Measurements from ENCODE around the gene AXIN2. TPM values are rescaled to one million over a fixed set of nuclear protein-coding genes. Genes with fewer than 3 reads are reported as not detected.

AXIN2 gene
- total RNA-seq, 4 donors from 2014 or later = 8.2 to 65.1 (median 42.0) TPM

GRCh38 chr17:65519462-65519861 is 42.0 kb downstream of the AXIN2 start:
- Histone ChIP-seq H3K27me3 (no peaks in the 10 kb centered on the region), H3K9me3 (no peaks in the 10 kb centered on the region), H3K4me1 (peaks cover 0 to 6% of the 10 kb centered on the region in 2 donors), H3K36me3 (no peaks in the 10 kb centered on the region), H3K4me3 (no peak overlapping the region), H3K27ac (no peak overlapping the region)
- DNase-seq = no peak
- no peak for TF ChIP-seq POLR2A (IDR thresholded peaks at IDR 0.05)
- no peak for TF ChIP-seq CTCF (IDR thresholded peaks at IDR 0.05)
- intact Hi-C loops (cut with DNase I; ENCODE audit: low total_unique reads) = no loop called here

DNA sequence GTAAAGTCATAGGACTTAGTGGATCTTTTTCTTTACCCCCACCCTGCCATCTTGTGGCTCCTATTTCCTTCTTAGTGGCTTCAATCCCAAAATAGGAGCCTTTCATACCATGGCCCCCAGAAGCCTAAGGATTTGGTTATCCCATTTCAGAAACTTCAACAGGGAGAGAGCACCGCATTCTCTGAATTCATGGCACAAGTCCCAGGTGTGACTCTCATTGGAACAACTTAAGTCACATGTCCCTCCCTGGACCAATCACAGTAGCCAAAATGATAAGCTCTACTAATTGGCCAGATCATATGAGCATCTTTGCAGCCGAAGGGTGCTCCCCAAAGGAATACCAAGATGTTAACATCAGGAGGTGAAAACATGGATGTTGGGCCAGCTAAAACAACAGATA is 43.2 kb downstream of the AXIN2 start:
- DNase-seq = no peak
- Histone ChIP-seq H3K9me3 (no peaks in the 10 kb centered on the region), H3K4me3 (no peak overlapping the region), H3K27ac (no peak overlapping the region), H3K4me1 (peaks cover 0 to 6% of the 10 kb centered on the region in 2 donors), H3K27me3 (no peaks in the 10 kb centered on the region), H3K36me3 (no peaks in the 10 kb centered on the region)
- TF ChIP-seq CTCF (IDR thresholded peaks at IDR 0.05) (no peak), POLR2A (IDR thresholded peaks at IDR 0.05) (no peak)
- intact Hi-C loops (cut with DNase I; ENCODE audit: low total_unique reads) = no loop called here

GRCh38 chr17:65515959-65516948 is 45.2 kb downstream of the AXIN2 start:
- Histone ChIP-seq H3K27ac (peak overlapping the region; percentile 17 to 57), H3K9me3 (no peaks in the 10 kb centered on the region), H3K4me3 (no peak overlapping the region), H3K27me3 (no peaks in the 10 kb centered on the region), H3K4me1 (peaks cover 0 to 6% of the 10 kb centered on the region in 2 donors), H3K36me3 (no peaks in the 10 kb centered on the region)
- DNase-seq = no peak
- intact Hi-C loops (cut with DNase I; ENCODE audit: low total_unique reads) = no loop called here
- TF ChIP-seq POLR2A (IDR thresholded peaks at IDR 0.05) = no peak
- no peak for TF ChIP-seq CTCF (IDR thresholded peaks at IDR 0.05)

GRCh38 chr17:65515512-65515911 is 45.9 kb downstream of the AXIN2 start:
- H3K27me3 ChIP-seq = no peaks in the 10 kb centered on the region
- no peak overlapping the region for H3K4me3 ChIP-seq
- H3K36me3 ChIP-seq = no peaks in the 10 kb centered on the region
- no peaks in the 10 kb centered on the region for H3K9me3 ChIP-seq
- DNase-seq = no peak
- TF ChIP-seq CTCF (IDR thresholded peaks at IDR 0.05) (no peak), POLR2A (IDR thresholded peaks at IDR 0.05) (no peak)
- peaks cover 0 to 6% of the 10 kb centered on the region in 2 donors for H3K4me1 ChIP-seq
- peak overlapping the region in 1 of 2 donors; percentile 57 for H3K27ac ChIP-seq
- intact Hi-C loops (cut with DNase I; ENCODE audit: low total_unique reads) = no loop called here

- TF ChIP-seq POLR2A (IDR thresholded peaks at IDR 0.05) (no peak), CTCF (IDR thresholded peaks at IDR 0.05) (no peak)
- peaks cover 0 to 6% of the 10 kb centered on the region in 2 donors for H3K4me1 ChIP-seq
- no peaks in the 10 kb centered on the region for H3K27me3 ChIP-seq
- intact Hi-C loops (cut with DNase I; ENCODE audit: low total_unique reads) = no loop called here
- no peak overlapping the region for H3K4me3 ChIP-seq
- H3K27ac ChIP-seq = no peak overlapping the region
- H3K9me3 ChIP-seq = no peaks in the 10 kb centered on the region
- no peak for DNase-seq
- no peaks in the 10 kb centered on the region for H3K36me3 ChIP-seq
Observed at GRCh38 chr17:65514541-65514940, 46.9 kb downstream of the AXIN2 start.
